Measurements from ENCODE around the gene PREX1.

GRCh38 chr20:48736636-48737035, 91.2 kb downstream of the PREX1 start:
- no peak for TF ChIP-seq POLR2AphosphoS5 (IDR thresholded peaks at IDR 0.05)
- no peak for TF ChIP-seq CTCF (IDR thresholded peaks at IDR 0.05 in 8 of 11, conservative IDR thresholded peaks at IDR 0.05 in 3 of 11)

Measured in spleen (tissue), 7 donors.